Glutamatergic neuron (in vitro differentiated cells): ENCODE data around the gene CFAP221. TPM values are rescaled to one million over a fixed set of nuclear protein-coding genes. Genes with fewer than 3 reads are reported as not detected.

Experiments
- DNase-seq: peaks from one replicate; pipeline ENCODE4 v3.0.0; 2022
- H3K27ac Mint-ChIP-seq: one replicate; pipeline ENCODE4 v1.8.0; 2020; ENCODE audit warnings: mild to moderate bottlenecking, mixed read lengths, inconsistent platforms; ENCODE audit not compliant: unreplicated experiment
- H3K27me3 Mint-ChIP-seq: one replicate; pipeline ENCODE4 v1.8.0; 2020; ENCODE audit warnings: mild to moderate bottlenecking, moderate library complexity, mixed read lengths, inconsistent platforms; ENCODE audit not compliant: unreplicated experiment
- H3K36me3 Mint-ChIP-seq: one replicate; pipeline ENCODE4 v1.8.0; 2020; ENCODE audit warnings: mild to moderate bottlenecking, mixed read lengths, inconsistent platforms; ENCODE audit not compliant: unreplicated experiment
- H3K4me1 Mint-ChIP-seq: one replicate; pipeline ENCODE4 v1.8.0; 2020; ENCODE audit warnings: mild to moderate bottlenecking, low read depth, mixed read lengths, inconsistent platforms; ENCODE audit not compliant: unreplicated experiment
- H3K4me3 Mint-ChIP-seq: one replicate; pipeline ENCODE4 v1.8.0; 2020; ENCODE audit warnings: mild to moderate bottlenecking, mixed read lengths, inconsistent platforms; ENCODE audit not compliant: unreplicated experiment
- H3K9me3 Mint-ChIP-seq: one replicate; pipeline ENCODE4 v1.8.0; 2020; ENCODE audit warnings: mild to moderate bottlenecking, moderate library complexity, mixed read lengths, inconsistent platforms; ENCODE audit not compliant: unreplicated experiment
- total RNA-seq: library from RNA; stranded (reverse); fragmentation: NEBNext Ultra II Directional; extraction: Animal tissue kit (Norgen Biotek cat#: 25700); gene quantifications from one replicate; pipeline ENCODE4 v1.2.1, GENCODE V29; 2021; ENCODE audit not compliant: unreplicated experiment
- TF ChIP-seq, protein P1 (sequence below): fragments of 200-600 bp; sonication (generic); IDR thresholded peaks from one replicate; pipeline ENCODE4 v1.5.0; 2021; ENCODE audit not compliant: partially characterized antibody, unreplicated experiment

Gene CFAP221
- total RNA-seq, 1 donor from 2014 or later, result 0.34 TPM

DNA sequence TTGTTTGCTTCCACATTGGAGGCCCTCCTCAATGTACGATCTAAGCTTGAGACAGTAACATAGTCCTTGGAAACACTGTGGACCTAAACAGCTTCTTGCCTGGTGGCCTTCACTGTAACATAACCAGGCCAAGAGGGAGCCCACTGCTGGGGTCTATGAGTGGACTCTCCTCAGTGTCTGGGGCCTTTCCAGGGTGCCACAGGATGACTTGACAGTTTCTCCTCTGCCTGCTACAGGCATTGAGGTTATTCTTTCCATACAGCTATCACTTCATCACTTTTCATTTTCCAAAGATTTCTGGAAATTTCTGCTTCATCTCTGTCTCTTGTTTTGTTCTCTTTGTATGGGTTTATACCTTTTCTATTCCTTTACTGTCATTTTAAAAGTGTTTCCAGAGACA is 31.3 kb upstream of the CFAP221 start:
- peaks cover 1% of the 10 kb centered on the region for H3K36me3 Mint-ChIP-seq
- no peaks in the 10 kb centered on the region for H3K27me3 Mint-ChIP-seq
- no peak for DNase-seq
- H3K9me3 Mint-ChIP-seq, result peaks cover 2% of the 10 kb centered on the region
- no peak overlapping the region for H3K27ac Mint-ChIP-seq
- TF ChIP-seq, protein P1, sequence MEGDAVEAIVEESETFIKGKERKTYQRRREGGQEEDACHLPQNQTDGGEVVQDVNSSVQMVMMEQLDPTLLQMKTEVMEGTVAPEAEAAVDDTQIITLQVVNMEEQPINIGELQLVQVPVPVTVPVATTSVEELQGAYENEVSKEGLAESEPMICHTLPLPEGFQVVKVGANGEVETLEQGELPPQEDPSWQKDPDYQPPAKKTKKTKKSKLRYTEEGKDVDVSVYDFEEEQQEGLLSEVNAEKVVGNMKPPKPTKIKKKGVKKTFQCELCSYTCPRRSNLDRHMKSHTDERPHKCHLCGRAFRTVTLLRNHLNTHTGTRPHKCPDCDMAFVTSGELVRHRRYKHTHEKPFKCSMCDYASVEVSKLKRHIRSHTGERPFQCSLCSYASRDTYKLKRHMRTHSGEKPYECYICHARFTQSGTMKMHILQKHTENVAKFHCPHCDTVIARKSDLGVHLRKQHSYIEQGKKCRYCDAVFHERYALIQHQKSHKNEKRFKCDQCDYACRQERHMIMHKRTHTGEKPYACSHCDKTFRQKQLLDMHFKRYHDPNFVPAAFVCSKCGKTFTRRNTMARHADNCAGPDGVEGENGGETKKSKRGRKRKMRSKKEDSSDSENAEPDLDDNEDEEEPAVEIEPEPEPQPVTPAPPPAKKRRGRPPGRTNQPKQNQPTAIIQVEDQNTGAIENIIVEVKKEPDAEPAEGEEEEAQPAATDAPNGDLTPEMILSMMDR, result no peak
- no peak overlapping the region for H3K4me3 Mint-ChIP-seq
- no peaks in the 10 kb centered on the region for H3K4me1 Mint-ChIP-seq

DNA sequence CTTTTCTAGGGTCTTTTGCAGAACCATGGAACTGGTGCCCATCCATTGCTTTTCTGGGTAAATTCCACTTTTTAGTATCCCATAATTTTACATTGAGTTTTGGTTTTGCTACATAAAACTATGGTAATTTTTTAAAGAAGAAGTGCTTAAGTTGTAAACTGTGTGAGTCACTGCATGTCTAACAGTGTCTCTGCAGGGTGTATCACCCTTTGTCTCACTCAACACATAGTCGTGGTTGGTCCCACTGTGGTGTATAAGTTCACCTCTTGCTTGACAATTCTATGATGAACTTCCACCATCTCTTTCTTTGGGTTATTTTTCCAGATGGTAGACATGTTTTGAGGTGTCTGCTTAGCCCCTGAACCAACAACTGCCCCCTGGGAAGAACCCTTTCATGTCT is 30.4 kb upstream of the CFAP221 start:
- no peak for DNase-seq
- peaks cover 5% of the 10 kb centered on the region for H3K36me3 Mint-ChIP-seq
- H3K9me3 Mint-ChIP-seq, result peaks cover 5% of the 10 kb centered on the region
- no peaks in the 10 kb centered on the region for H3K27me3 Mint-ChIP-seq
- no peak overlapping the region for H3K4me3 Mint-ChIP-seq
- TF ChIP-seq, protein P1, result no peak
- H3K27ac Mint-ChIP-seq, result no peak overlapping the region
- H3K4me1 Mint-ChIP-seq, result no peaks in the 10 kb centered on the region

DNA sequence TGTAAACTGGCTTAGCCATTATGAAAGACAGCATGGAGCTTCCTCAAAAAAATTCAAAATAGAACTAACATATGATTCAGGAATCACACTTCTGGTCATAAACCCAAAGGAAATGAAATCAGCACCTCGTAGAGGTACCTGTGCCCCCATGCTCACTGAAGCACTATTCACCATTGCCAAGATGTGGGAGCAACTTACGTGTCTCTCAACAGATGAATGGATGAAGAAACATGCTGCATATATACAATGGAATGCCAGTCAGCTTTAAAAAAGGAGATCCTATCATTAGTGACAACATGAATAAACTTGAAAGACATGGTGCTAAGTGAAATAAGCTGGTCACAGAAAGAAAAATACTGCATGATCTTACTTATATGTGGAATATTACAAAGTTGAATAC is 28.1 kb upstream of the CFAP221 start:
- no peak for DNase-seq
- Mint-ChIP-seq H3K27me3 (no peaks in the 10 kb centered on the region), H3K9me3 (peaks cover 5% of the 10 kb centered on the region), H3K4me3 (no peak overlapping the region), H3K36me3 (peaks cover 5% of the 10 kb centered on the region), H3K27ac (no peak overlapping the region), H3K4me1 (no peaks in the 10 kb centered on the region)
- TF ChIP-seq, protein P1, result no peak

DNA sequence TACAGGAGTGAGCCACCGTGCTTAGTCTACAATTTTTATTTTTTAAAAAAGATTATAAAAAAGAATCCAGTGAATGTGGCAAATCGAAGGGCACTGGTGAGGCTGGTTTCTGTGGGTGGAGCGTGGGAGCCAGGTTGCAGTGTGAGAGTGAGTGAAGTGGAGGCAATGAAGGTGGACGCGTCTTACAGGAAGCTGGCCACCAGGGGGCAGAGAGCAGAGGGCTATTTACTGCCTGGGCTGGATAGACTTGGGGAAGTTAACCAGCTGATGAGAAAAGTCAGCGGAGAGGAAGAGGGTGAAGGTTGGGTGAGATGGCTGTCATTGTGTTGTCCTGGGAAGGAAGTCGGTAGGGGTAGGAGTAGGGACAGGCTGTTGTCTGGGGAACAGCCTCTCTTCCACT is 26.8 kb upstream of the CFAP221 start:
- Mint-ChIP-seq H3K4me1 (no peaks in the 10 kb centered on the region), H3K36me3 (peaks cover 5% of the 10 kb centered on the region), H3K27me3 (peaks cover 2% of the 10 kb centered on the region), H3K27ac (no peak overlapping the region), H3K9me3 (peaks cover 5% of the 10 kb centered on the region), H3K4me3 (no peak overlapping the region)
- peak; percentile 80 for DNase-seq
- TF ChIP-seq, protein P1, result peak; percentile 87

DNA sequence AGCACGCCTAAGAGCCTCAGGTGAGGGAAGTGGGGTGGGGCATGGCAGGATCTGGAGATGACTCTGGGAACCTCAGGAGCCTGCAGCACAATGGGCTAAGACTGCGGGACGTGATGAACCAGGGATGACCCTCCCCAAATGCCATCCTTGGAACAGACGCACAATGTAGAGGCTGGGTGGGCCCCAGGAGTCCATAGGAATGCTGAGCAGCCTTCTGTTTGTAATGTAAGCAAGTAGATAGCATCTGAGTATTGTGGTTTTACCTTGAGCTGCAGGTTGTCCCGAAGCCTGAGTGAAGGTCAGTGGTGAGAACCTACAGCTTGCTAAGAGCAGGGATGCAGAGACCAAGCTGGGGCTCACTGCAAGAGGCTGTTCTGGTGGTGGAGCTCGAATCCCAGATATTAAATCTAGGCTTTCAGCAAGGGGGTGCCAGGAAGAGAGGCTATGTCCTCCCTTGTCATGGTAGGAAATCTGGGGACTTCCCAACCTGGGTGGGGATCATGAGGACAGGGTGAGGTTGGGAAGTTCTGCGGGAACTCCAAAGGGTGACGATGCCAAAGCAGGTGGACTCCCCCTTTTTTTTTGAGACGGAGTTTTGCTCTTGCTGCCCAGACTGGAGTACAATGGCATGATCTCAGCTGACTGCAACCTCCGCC is 25.7 kb upstream of the CFAP221 start:
- no peak for DNase-seq
- Mint-ChIP-seq H3K27me3 (peaks cover 8% of the 10 kb centered on the region), H3K4me1 (peaks cover 1% of the 10 kb centered on the region), H3K9me3 (peaks cover 5% of the 10 kb centered on the region), H3K27ac (no peak overlapping the region), H3K36me3 (peaks cover 5% of the 10 kb centered on the region), H3K4me3 (no peak overlapping the region)
- TF ChIP-seq, protein P1, result no peak
